Fibroblast of the aortic adventitia (primary cell): Measurements from ENCODE around the gene SLC35G4. TPM values are rescaled to one million over a fixed set of nuclear protein-coding genes. Genes with fewer than 3 reads are reported as not detected.
"Not testable (repeated sequence)": the region's sequence is repeated elsewhere in the genome, so short reads cannot be mapped to it uniquely, and the experiment has no call there.

ENCODE experiments used
- DNase-seq: peaks from one replicate; pipeline ENCODE4 v3.0.0-alpha.2; 2010; ENCODE audit warnings: low read depth
- H3K4me3 ChIP-seq: 2 replicates; pipeline ENCODE4 v1.5.1; 2011; ENCODE audit warnings: low read depth, mild to moderate bottlenecking, control low read depth, low read length, moderate library complexity
- CTCF ChIP-seq: IDR thresholded peaks from 2 replicates; pipeline ENCODE4 v1.5.1; 2011; ENCODE audit warnings: mild to moderate bottlenecking, low read length, control low read depth, inconsistent platforms; ENCODE audit not compliant: insufficient read depth
- total RNA-seq: library from RNA; depleted of rRNA; stranded (reverse); fragments of >200 nt; gene quantifications from 2 replicates; pipeline ENCODE4 v1.2.3, GENCODE V29; 2012; ENCODE audit warnings: low replicate concordance

The SLC35G4 gene
- total RNA-seq, 1 donor, result not detected

GRCh38 chr18:11614981-11615380 is 5.6 kb downstream of the SLC35G4 start:
- not testable (repeated sequence) for H3K4me3 ChIP-seq, DNase-seq

- not testable (repeated sequence) for DNase-seq, H3K4me3 ChIP-seq
Measured at GRCh38 chr18:11647310-11647709, 37.9 kb downstream of the SLC35G4 start.

GRCh38 chr18:11647804-11648203 is 38.4 kb downstream of the SLC35G4 start:
- not testable (repeated sequence) for DNase-seq, H3K4me3 ChIP-seq

GRCh38 chr18:11649839-11650238 is 40.4 kb downstream of the SLC35G4 start:
- TF ChIP-seq CTCF, result no peak
- DNase-seq, result no peak
- H3K4me3 ChIP-seq, result no peak overlapping the region

- DNase-seq, result no peak
Measured at GRCh38 chr18:11651899-11652298, 42.5 kb downstream of the SLC35G4 start.

GRCh38 chr18:11653521-11653920 is 44.1 kb downstream of the SLC35G4 start:
- no peak overlapping the region for H3K4me3 ChIP-seq
- no peak for TF ChIP-seq CTCF
- no peak for DNase-seq

More at GRCh38 chr18:11651899-11652298, 42.5 kb downstream of the SLC35G4 start:
- TF ChIP-seq CTCF, result no peak
- H3K4me3 ChIP-seq, result no peak overlapping the region

- DNase-seq, result peak; percentile 23
- no peak overlapping the region for H3K4me3 ChIP-seq
- peak; percentile 65 for TF ChIP-seq CTCF
Measured at GRCh38 chr18:11654736-11655605, 45.6 kb downstream of the SLC35G4 start.

- TF ChIP-seq CTCF, result no peak
- H3K4me3 ChIP-seq, result no peak overlapping the region
- DNase-seq, result no peak
Measured at GRCh38 chr18:11655606-11655932, 46.2 kb downstream of the SLC35G4 start.
